HEK293 (cell line): ENCODE results near the gene TATDN2.

Experiments used
- ATF2 ChIP-seq: fragments of 450-650 bp; formaldehyde crosslinking; IDR thresholded peaks from 2 replicates; pipeline ENCODE4 v1.5.1; 2016; ENCODE audit warnings: missing biosample characterization, missing genetic modification characterization, low read depth
- CTCF ChIP-seq: fragments of 450-650 bp; formaldehyde crosslinking; IDR thresholded peaks from 2 replicates; pipeline ENCODE4 v1.5.1; 2016; ENCODE audit warnings: missing biosample characterization, missing genetic modification characterization
- KLF10 ChIP-seq: fragments of 450-650 bp; IDR thresholded peaks from 2 replicates; pipeline ENCODE4 v1.5.1; 2018; ENCODE audit warnings: missing biosample characterization, mild to moderate bottlenecking, missing genetic modification characterization
- TCF7L2 ChIP-seq: IDR thresholded peaks from 2 replicates; pipeline ENCODE4 v1.6.1; 2011; ENCODE audit warnings: low read depth, mild to moderate bottlenecking, inconsistent platforms, low read length, moderate library complexity, borderline replicate concordance
- ZBTB17 ChIP-seq: fragments of 450-650 bp; formaldehyde crosslinking; IDR thresholded peaks from 2 replicates; pipeline ENCODE4 v1.5.1; 2016; ENCODE audit warnings: missing biosample characterization, missing genetic modification characterization
- ZFHX2 ChIP-seq: fragments of 450-650 bp; formaldehyde crosslinking; conservative IDR thresholded peaks from 2 replicates; pipeline ENCODE4 v1.5.1; 2016; ENCODE audit warnings: missing biosample characterization, missing genetic modification characterization
- ZNF148 ChIP-seq: fragments of 450-650 bp; formaldehyde crosslinking; IDR thresholded peaks from 2 replicates; pipeline ENCODE4 v1.5.0; 2017; ENCODE audit warnings: missing biosample characterization, missing genetic modification characterization, borderline replicate concordance
- ZNF302 ChIP-seq: fragments of 450-650 bp; formaldehyde crosslinking; IDR thresholded peaks from 2 replicates; pipeline ENCODE4 v1.5.1; 2016; ENCODE audit warnings: missing biosample characterization, missing genetic modification characterization, low read depth
- ZNF350 ChIP-seq: fragments of 450-650 bp; formaldehyde crosslinking; IDR thresholded peaks from 2 replicates; pipeline ENCODE4 v1.5.0; 2017; ENCODE audit warnings: missing biosample characterization, mild to moderate bottlenecking, missing genetic modification characterization
- ZNF473 ChIP-seq: fragments of 450-650 bp; formaldehyde crosslinking; IDR thresholded peaks from 2 replicates; pipeline ENCODE4 v1.5.1; 2017; ENCODE audit warnings: missing biosample characterization, missing genetic modification characterization
- ZNF785 ChIP-seq: fragments of 450-650 bp; formaldehyde crosslinking; IDR thresholded peaks from 2 replicates; pipeline ENCODE4 v1.5.1; 2016; ENCODE audit warnings: missing biosample characterization, missing genetic modification characterization
- ZNF792 ChIP-seq: fragments of 450-650 bp; formaldehyde crosslinking; IDR thresholded peaks from 2 replicates; pipeline ENCODE4 v1.5.1; 2016; ENCODE audit warnings: missing biosample characterization, missing genetic modification characterization
- TF ChIP-seq, protein P1 (sequence below): fragments of 450-650 bp; formaldehyde crosslinking; IDR thresholded peaks from 2 replicates; pipeline ENCODE4 v1.5.1; 2016; ENCODE audit warnings: missing biosample characterization, missing genetic modification characterization

DNA sequence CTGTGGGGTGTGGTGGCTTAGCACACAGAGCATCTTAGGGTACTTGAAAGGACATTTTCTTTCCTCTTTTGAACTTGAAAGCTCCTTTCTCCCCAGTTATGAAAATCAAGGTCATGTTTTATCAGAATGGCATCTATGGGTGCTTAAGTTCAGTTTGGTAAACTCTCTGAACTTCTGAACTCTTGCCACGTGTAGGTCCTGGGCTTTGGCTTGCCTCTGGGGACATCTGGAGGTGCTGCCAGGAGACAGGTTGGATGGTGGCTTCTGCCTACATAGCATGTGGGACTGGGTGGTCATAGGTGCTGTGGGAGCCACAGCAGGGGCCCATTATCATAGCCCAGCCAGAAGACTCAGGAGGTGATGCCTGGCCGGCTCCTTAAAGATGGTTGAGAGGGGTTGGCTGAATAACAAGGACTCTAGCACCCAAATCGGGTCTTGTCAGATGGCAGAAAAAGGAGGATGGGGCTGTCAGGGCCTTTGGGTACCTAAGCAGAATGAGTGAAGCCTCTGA, 28.9 kb downstream of the TATDN2 start:
- TF ChIP-seq CTCF (tag by site-specific recombination) (no peak), ZBTB17 (no peak), ZNF473 (tag by site-specific recombination) (no peak), KLF10 (tag by site-specific recombination) (no peak), ZFHX2 (tag by site-specific recombination) (no peak), ZNF350 (tag by site-specific recombination) (no peak), ZNF792 (no peak), ZNF302 (tag by site-specific recombination) (no peak), TCF7L2 (no peak), ZNF785 (no peak), ATF2 (tag by site-specific recombination) (no peak), ZNF148 (no peak)
- TF ChIP-seq, protein P1, sequence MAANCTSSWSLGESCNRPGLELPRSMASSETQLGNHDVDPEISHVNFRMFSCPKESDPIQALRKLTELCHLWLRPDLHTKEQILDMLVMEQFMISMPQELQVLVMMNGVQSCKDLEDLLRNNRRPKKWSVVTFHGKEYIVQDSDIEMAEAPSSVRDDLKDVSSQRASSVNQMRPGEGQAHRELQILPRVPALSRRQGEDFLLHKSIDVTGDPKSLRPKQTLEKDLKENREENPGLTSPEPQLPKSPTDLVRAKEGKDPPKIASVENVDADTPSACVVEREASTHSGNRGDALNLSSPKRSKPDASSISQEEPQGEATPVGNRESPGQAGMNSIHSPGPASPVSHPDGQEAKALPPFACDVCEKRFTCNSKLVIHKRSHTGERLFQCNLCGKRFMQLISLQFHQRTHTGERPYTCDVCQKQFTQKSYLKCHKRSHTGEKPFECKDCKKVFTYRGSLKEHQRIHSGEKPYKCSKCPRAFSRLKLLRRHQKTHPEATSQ (tag by site-specific recombination): no peak
